Measurements from ENCODE around the gene NRL. TPM values are rescaled to one million over a fixed set of nuclear protein-coding genes. Genes with fewer than 3 reads are reported as not detected.

NRL gene
- total RNA-seq, 3 donors from 2014 or later = 1.2 to 2.3 (median 1.4) TPM

DNA sequence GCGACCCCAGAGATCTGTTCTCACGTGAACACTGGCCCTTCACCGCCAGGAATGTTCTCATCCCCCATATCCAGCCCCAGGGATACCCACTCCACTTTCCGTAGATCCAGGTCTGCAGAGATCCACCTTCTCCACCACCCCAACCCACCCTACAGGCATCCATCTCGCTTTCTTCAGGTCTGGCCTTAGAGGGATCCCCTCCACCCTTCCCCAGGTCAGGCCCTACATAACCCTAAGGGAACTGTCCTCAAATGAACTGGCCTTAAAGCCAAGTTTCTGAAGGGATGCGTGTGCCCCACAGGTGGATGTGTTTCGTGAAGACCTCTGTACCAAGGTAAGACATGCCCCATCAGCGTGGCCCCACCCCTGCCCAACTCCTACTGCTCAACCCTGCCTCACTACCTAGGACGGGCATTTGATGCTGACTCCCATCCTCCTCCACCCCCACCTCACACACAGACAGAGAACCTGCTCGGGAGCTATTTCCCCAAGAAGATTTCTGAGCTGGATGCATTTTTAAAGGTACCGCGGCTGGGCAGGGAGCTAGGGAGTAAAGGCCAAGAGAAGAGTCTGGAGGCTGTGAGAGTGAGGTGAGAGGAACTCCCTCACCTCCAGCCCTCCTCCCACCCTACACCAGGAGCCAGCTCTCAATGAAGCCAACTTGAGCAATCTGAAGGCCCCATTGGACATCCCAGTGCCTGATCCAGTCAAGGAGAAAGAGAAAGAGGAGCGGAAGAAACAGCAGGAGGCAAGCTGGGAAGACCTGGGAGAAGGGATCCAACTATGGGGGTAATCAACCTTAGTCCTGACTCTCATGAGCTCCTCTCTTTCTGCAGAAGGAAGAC lies 22.2 kb upstream of the NRL start:
- H3K4me1 Mint-ChIP-seq (ENCODE audit: low read depth) = peaks cover 62% of the 10 kb centered on the region
- no peaks in the 10 kb centered on the region for H3K27me3 Mint-ChIP-seq (ENCODE audit: low read depth)
- ATAC-seq (no peak), DNase-seq (no peak)
- no peaks in the 10 kb centered on the region for H3K9me3 Mint-ChIP-seq
- H3K36me3 Mint-ChIP-seq (ENCODE audit: insufficient read depth) = peaks cover 25% of the 10 kb centered on the region
- peak overlapping the region; percentile 91 for H3K4me3 Mint-ChIP-seq

GRCh38 chr14:24135834-24136683 lies 21.3 kb upstream of the NRL start, which contains the start of gene PSME1:
TSS of gene PSME1 (plus strand) at chr14:24136194. CDS start at chr14:24136263, 69 bp downstream.
- H3K9me3 Mint-ChIP-seq = no peaks in the 10 kb centered on the region
- H3K36me3 Mint-ChIP-seq (ENCODE audit: insufficient read depth) = peaks cover 25% of the 10 kb centered on the region
- peak within 1 kb of the TSS; percentile 91 for H3K4me3 Mint-ChIP-seq
- peaks cover 63% of the 10 kb centered on the region for H3K4me1 Mint-ChIP-seq (ENCODE audit: low read depth)
- no peaks in the 10 kb centered on the region for H3K27me3 Mint-ChIP-seq (ENCODE audit: low read depth)
- peak; percentile 94 to 95 for ATAC-seq
- DNase-seq = peak; percentile 95

- H3K4me3 Mint-ChIP-seq = peak overlapping the region; percentile 91
- ATAC-seq (peak; percentile 0), DNase-seq (no peak)
- no peaks in the 10 kb centered on the region for H3K9me3 Mint-ChIP-seq
- peaks cover 63% of the 10 kb centered on the region for H3K4me1 Mint-ChIP-seq (ENCODE audit: low read depth)
- no peaks in the 10 kb centered on the region for H3K27me3 Mint-ChIP-seq (ENCODE audit: low read depth)
- peaks cover 25% of the 10 kb centered on the region for H3K36me3 Mint-ChIP-seq (ENCODE audit: insufficient read depth)
These were observed 20.8 kb upstream of the NRL start for GRCh38 chr14:24135584-24135833.

GRCh38 chr14:24133735-24134134 lies 19.0 kb upstream of the NRL start:
- DNase-seq (no peak), ATAC-seq (no peak)
- Mint-ChIP-seq H3K9me3 (no peaks in the 10 kb centered on the region), H3K4me1 (ENCODE audit: low read depth) (peaks cover 48% of the 10 kb centered on the region), H3K4me3 (no peak overlapping the region), H3K27me3 (ENCODE audit: low read depth) (no peaks in the 10 kb centered on the region), H3K36me3 (ENCODE audit: insufficient read depth) (peaks cover 13% of the 10 kb centered on the region)

GRCh38 chr14:24132976-24133375 lies 18.2 kb upstream of the NRL start:
- ATAC-seq = no peak
- no peaks in the 10 kb centered on the region for H3K9me3 Mint-ChIP-seq
- H3K4me3 Mint-ChIP-seq = peak overlapping the region; percentile 28
- H3K36me3 Mint-ChIP-seq (ENCODE audit: insufficient read depth) = peaks cover 5% of the 10 kb centered on the region
- no peak for DNase-seq
- peaks cover 42% of the 10 kb centered on the region for H3K4me1 Mint-ChIP-seq (ENCODE audit: low read depth)
- H3K27me3 Mint-ChIP-seq (ENCODE audit: low read depth) = no peaks in the 10 kb centered on the region

DNA sequence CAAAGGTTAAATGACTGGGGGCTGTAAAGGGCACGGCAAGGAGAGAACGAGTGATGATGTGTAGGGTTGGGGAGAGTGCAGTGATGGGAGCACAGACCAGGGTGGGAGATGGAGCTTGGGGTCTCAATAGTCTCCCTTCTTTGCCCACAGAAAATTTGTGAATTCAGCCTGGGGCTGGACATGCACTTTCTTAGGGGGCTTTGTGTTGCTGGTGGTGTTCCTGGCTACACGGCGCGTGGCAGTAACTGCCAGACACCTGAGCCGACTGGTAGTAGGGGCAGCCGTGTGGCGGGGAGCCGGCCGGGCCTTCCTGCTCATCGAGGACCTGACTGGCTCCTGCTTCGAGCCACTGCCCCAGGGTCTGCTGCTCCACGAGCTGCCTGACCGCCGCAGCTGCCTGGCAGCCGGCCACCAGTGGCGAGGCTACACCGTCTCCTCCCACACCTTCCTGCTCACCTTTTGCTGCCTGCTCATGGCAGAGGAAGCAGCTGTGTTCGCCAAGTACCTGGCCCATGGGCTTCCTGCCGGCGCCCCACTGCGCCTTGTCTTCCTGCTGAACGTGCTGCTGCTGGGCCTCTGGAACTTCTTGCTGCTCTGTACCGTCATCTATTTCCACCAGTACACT lies 17.4 kb upstream of the NRL start:
- peak; percentile 23 for DNase-seq
- peaks cover 36% of the 10 kb centered on the region for H3K4me1 Mint-ChIP-seq (ENCODE audit: low read depth)
- no peaks in the 10 kb centered on the region for H3K27me3 Mint-ChIP-seq (ENCODE audit: low read depth)
- H3K9me3 Mint-ChIP-seq = no peaks in the 10 kb centered on the region
- ATAC-seq = no peak
- H3K36me3 Mint-ChIP-seq (ENCODE audit: insufficient read depth) = peaks cover 3% of the 10 kb centered on the region
- H3K4me3 Mint-ChIP-seq = peak overlapping the region; percentile 50

GRCh38 chr14:24131549-24131966 lies 16.8 kb upstream of the NRL start:
- H3K4me3 Mint-ChIP-seq = no peak overlapping the region
- H3K36me3 Mint-ChIP-seq (ENCODE audit: insufficient read depth) = no peaks in the 10 kb centered on the region
- H3K9me3 Mint-ChIP-seq = no peaks in the 10 kb centered on the region

DNA sequence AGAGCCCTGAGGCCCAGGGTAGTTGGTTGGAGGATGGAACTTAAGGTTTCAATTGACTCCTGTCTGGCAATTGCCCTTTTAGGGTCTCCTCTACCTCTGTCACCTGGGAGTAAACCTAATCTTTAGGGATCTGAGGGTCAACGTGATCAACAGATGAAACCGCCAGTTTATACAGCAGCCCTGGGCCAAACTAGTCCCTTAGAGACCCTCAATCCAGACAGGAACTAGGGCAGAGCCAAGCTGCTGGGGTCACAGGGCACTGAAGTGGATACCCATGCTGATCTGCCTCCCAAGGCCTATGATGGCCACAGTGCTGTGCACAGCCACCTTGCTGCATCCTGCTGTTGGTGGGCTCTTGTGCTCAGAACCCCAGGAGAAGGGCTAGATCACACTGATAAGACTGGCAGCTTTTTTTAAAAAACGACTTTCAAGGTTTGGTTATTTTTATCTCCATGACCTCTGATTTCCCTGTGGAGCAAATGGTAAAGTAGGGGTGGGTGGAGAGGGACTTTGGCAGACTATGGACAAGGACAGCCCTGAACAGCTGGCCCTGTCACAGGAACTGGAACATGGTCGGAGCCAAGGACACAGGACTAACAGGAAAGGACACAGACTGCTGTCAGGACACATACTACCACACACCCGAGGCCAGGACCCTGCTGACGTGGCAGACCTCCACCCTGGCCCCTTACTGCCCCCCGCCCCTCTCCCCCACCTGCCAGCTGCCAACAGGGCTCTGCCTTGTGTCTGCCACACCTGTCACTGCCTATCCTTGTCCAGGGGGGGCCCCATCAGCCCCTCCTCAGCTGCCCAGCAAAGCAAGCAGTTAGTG lies 16.2 kb upstream of the NRL start:
- no peak for ATAC-seq
- H3K36me3 Mint-ChIP-seq (ENCODE audit: insufficient read depth) = no peaks in the 10 kb centered on the region
- no peaks in the 10 kb centered on the region for H3K27me3 Mint-ChIP-seq (ENCODE audit: low read depth)
- no peaks in the 10 kb centered on the region for H3K9me3 Mint-ChIP-seq
- peaks cover 28% of the 10 kb centered on the region for H3K4me1 Mint-ChIP-seq (ENCODE audit: low read depth)
- DNase-seq = no peak
- H3K4me3 Mint-ChIP-seq = no peak overlapping the region

More at GRCh38 chr14:24131549-24131966, 16.8 kb upstream of the NRL start:
- peaks cover 29% of the 10 kb centered on the region for H3K4me1 Mint-ChIP-seq (ENCODE audit: low read depth)
- no peaks in the 10 kb centered on the region for H3K27me3 Mint-ChIP-seq (ENCODE audit: low read depth)
- DNase-seq = no peak
- ATAC-seq = no peak

GRCh38 chr14:24130380-24130716 lies 15.6 kb upstream of the NRL start, which contains the start of gene FITM1:
TSS of gene FITM1 (plus strand) at chr14:24130659. CDS start at chr14:24131564, 905 bp downstream.
- no peaks in the 10 kb centered on the region for H3K27me3 Mint-ChIP-seq (ENCODE audit: low read depth)
- H3K4me3 Mint-ChIP-seq = no peak within 1 kb of the TSS
- DNase-seq (no peak), ATAC-seq (no peak)
- no peaks in the 10 kb centered on the region for H3K9me3 Mint-ChIP-seq
- H3K4me1 Mint-ChIP-seq (ENCODE audit: low read depth) = peaks cover 25% of the 10 kb centered on the region
- peaks cover under 1% of the 10 kb centered on the region for H3K36me3 Mint-ChIP-seq (ENCODE audit: insufficient read depth)

DNA sequence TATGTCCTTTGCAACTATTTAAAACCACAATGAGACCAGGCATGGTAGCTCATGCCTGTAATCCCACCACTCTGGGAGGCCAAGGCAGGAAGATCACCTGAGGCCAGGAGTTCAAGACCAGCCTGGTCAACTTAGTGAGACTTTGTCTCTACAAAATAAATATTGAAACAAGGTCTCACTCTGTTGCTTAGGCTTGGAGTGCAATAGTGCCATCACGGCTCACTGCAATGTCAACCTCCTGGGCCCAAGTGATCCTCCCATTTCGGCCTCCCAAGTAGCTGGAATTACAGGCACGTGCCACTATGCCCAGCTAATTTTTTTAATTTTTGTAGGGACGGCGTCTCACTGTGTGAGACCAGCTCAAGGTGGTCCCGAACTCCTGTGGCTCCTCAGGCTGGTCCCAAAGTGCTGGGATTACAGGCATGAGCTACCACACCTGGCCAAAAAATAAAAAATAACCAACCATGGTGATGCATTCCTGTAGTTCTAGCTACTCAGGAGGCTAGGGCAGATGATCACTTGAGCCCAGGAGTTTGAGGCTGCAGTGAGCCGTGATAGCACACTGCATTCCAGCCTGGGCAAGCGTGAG lies 14.8 kb upstream of the NRL start:
- ATAC-seq (no peak), DNase-seq (no peak)
- H3K4me1 Mint-ChIP-seq (ENCODE audit: low read depth) = peaks cover 20% of the 10 kb centered on the region
- no peaks in the 10 kb centered on the region for H3K9me3 Mint-ChIP-seq
- H3K27me3 Mint-ChIP-seq (ENCODE audit: low read depth) = no peaks in the 10 kb centered on the region
- H3K4me3 Mint-ChIP-seq = no peak overlapping the region
- peaks cover 4% of the 10 kb centered on the region for H3K36me3 Mint-ChIP-seq (ENCODE audit: insufficient read depth)

DNA sequence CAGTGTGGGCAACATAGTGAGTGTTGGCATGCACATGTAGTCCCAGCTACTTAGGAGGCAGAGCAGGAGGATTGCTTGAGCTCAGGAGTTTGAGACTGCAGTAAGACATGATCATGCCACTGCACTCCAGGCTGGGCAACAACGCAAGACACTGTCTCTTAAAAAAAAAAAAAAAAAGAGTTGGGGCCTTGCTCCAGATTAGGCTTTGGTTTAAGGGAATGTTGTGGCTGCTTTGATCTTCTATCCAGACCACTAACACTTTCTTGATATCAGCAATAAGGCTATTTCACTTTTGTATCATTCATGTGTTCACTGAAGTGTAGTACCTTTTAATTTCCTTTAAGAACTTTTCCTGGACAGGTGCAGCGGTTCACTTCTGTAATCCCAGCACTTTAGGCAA lies 12.9 kb upstream of the NRL start:
- Mint-ChIP-seq H3K9me3 (no peaks in the 10 kb centered on the region), H3K36me3 (ENCODE audit: insufficient read depth) (peaks cover 10% of the 10 kb centered on the region), H3K4me3 (no peak overlapping the region), H3K27me3 (ENCODE audit: low read depth) (no peaks in the 10 kb centered on the region), H3K4me1 (ENCODE audit: low read depth) (peaks cover 19% of the 10 kb centered on the region)
- ATAC-seq = no peak
- DNase-seq = no peak

GRCh38 chr14:24126939-24127338 lies 12.2 kb upstream of the NRL start:
- Mint-ChIP-seq H3K9me3 (no peaks in the 10 kb centered on the region), H3K27me3 (ENCODE audit: low read depth) (no peaks in the 10 kb centered on the region), H3K4me1 (ENCODE audit: low read depth) (peaks cover 12% of the 10 kb centered on the region), H3K36me3 (ENCODE audit: insufficient read depth) (peaks cover 11% of the 10 kb centered on the region), H3K4me3 (no peak overlapping the region)
- ATAC-seq (no peak), DNase-seq (no peak)
